GM06990 (cell line): Measurements from ENCODE around the gene RAPGEF5.

Experiments
- DNase-seq: peaks from one replicate; pipeline ENCODE4 v3.0.0-alpha.2; 2011; ENCODE audit not compliant: insufficient read length; ENCODE audit errors: extremely low read depth
- H3K27me3 ChIP-seq: replicated peaks from 2 replicates; pipeline ENCODE4 v1.6.0; 2011; ENCODE audit warnings: low read length; ENCODE audit not compliant: control insufficient read depth, insufficient read depth
- H3K36me3 ChIP-seq: 2 replicates; pipeline ENCODE4 v1.5.1; 2011; ENCODE audit warnings: low read length; ENCODE audit not compliant: control insufficient read depth, insufficient read depth
- H3K4me3 ChIP-seq: replicated peaks from 2 replicates; pipeline ENCODE4 v1.5.1; 2011; ENCODE audit warnings: low read depth, mild to moderate bottlenecking, control low read depth, low read length
- TF ChIP-seq, protein P1 (sequence below): IDR thresholded peaks from 2 replicates; pipeline ENCODE4 v1.5.1; 2011; ENCODE audit warnings: low read length, control low read depth, mild to moderate bottlenecking, inconsistent platforms; ENCODE audit not compliant: insufficient read depth, poor library complexity, severe bottlenecking

RAPGEF5 gene

DNA sequence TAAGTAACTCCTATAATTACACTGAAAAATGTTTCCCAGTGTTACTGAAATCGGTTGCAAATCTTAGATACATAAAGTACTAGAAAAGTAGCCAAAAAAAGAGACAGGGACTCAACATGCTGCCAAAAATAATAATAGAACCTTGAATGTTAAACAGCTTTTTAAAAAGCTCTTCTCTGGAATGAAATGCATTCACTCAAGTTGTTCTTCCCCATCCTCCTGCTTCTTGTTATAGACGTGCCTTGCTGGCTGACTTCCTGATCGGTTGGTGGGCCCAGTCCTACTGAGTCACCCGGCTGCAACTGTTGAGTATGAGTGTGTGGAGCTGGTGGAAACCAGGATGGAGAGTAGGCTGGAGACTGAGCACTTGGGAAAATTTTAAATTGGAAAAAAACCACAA, 30.6 kb upstream of the RAPGEF5 start:
- no peak for DNase-seq
- Histone ChIP-seq H3K4me3 (no peak overlapping the region), H3K36me3 (no peaks in the 10 kb centered on the region), H3K27me3 (no peaks in the 10 kb centered on the region)
- TF ChIP-seq, protein P1, sequence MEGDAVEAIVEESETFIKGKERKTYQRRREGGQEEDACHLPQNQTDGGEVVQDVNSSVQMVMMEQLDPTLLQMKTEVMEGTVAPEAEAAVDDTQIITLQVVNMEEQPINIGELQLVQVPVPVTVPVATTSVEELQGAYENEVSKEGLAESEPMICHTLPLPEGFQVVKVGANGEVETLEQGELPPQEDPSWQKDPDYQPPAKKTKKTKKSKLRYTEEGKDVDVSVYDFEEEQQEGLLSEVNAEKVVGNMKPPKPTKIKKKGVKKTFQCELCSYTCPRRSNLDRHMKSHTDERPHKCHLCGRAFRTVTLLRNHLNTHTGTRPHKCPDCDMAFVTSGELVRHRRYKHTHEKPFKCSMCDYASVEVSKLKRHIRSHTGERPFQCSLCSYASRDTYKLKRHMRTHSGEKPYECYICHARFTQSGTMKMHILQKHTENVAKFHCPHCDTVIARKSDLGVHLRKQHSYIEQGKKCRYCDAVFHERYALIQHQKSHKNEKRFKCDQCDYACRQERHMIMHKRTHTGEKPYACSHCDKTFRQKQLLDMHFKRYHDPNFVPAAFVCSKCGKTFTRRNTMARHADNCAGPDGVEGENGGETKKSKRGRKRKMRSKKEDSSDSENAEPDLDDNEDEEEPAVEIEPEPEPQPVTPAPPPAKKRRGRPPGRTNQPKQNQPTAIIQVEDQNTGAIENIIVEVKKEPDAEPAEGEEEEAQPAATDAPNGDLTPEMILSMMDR: no peak

DNA sequence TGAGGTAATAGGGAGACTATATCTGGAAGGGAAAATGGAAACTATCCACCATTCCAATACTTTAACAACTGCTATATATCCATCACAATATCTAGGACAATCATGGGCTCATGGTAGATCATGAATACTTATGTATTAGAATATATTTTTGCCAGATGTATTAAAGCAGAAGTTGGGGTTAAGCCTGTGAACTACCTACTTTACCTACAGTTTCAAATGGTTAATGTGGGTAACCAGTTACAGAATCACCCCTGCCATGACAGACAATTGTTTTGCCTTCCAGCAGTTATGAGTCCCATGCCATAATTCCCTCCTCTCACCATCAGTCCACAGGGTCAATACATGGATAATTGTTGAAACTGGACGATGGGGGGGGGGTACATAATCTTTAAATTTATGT, 29.9 kb upstream of the RAPGEF5 start:
- H3K4me3 ChIP-seq: no peak overlapping the region
- TF ChIP-seq, protein P1: no peak
- no peaks in the 10 kb centered on the region for H3K27me3 ChIP-seq
- peak; percentile 27 for DNase-seq
- H3K36me3 ChIP-seq: no peaks in the 10 kb centered on the region

DNA sequence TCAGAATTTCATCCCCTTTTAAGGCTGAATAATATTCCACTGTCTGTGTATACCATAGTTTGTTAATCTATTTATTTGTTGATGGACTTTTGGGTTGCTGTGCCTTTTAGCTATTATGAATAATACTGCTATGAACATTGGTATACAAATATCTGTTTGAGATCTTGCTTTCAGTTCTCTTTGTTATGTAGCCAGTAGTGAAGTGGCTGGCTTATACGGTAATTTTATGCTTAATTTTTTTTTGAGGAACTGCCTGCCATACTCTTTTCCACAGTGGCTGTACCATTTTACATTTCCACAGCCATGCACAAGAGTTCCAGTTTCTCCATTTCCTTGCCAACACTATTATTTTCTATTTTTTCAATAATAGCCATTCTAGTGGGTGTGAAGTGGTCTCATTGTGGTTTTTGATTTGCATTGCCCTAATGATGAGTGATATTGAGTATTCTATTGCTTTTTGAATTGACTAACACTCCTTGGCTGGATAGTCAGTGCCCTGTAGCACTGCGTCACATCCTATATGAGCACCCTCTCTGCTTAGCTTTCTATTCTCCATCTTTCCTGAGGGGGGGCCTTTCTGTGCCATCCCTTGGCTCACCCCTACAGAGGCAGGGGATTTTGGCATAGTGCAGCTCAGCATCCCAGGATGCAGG, 29.4 kb upstream of the RAPGEF5 start:
- Histone ChIP-seq H3K4me3 (no peak overlapping the region), H3K36me3 (no peaks in the 10 kb centered on the region), H3K27me3 (no peaks in the 10 kb centered on the region)
- peak; percentile 33 for DNase-seq
- TF ChIP-seq, protein P1: no peak

DNA sequence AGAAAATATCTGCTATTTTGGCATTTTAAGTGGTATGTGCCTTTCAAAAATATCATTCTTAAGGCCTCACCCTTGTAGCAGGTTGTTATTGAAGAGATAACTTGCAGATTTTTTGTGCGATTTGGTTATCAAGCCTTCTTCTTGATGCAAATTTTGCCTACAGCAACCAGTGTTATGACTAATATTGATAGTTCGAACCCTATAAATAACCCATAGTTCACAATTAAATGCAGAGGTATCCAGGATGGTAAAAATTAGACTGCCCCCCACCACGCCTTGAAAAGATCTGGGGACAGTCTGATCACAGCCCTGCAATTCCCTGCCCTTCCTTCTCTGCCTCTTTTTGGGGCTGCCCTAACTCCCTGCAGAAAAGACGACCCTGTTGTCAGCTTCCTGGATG, 28.4 kb upstream of the RAPGEF5 start:
- TF ChIP-seq, protein P1: no peak
- no peaks in the 10 kb centered on the region for H3K36me3 ChIP-seq
- H3K27me3 ChIP-seq: no peaks in the 10 kb centered on the region
- no peak overlapping the region; the same call in 1 of the 2 replicates for H3K4me3 ChIP-seq
- DNase-seq: peak; percentile 44

DNA sequence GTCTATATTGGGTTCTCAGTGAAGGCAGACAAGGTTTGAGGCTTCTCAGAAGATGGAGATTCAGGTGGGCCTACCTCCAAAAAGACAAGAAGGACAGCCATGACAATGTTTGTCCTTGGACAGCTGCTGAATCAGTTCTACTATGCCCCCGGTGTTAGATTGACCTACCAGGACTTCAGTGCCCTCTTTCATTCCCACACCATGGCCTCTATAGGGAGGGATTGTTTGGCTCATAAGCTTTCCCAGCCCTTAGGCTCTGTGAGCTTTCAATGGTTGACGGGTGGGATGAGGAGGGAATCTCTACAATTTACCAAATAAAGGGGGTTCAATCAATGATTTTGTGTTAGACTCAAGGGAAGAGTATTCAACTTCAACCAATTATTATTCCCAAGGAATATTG, 23.4 kb upstream of the RAPGEF5 start:
- TF ChIP-seq, protein P1: no peak
- Histone ChIP-seq H3K27me3 (no peaks in the 10 kb centered on the region), H3K4me3 (no peak overlapping the region), H3K36me3 (no peaks in the 10 kb centered on the region)
- DNase-seq: no peak
